GM12878 (cell line): ENCODE data around the gene TNK2. TPM values are rescaled to one million over a fixed set of nuclear protein-coding genes. Genes with fewer than 3 reads are reported as not detected.
A peak's percentile ranks its signal among the peaks of the same experiment; 100 is the strongest.

Experiments
- ATAC-seq: fragments of 200-7000 bp; cut with Tn5 transposase; 3 replicates; pipeline ENCODE4 v1.9.1; 2020; ENCODE audit warnings: mild to moderate bottlenecking, moderate library complexity
- BruUV-seq: library from RNA; stranded (reverse); fragments of 400-500 nt; replicated peaks from 2 replicates; lab custom pipeline; 2021; lab: Mats Ljungman, UMichigan
- CTCF ChIA-PET: fragments of 300-600 bp; sonication (Branson Sonifier 250); formaldehyde crosslinking; extraction: SDS; loops from one replicate; lab custom pipeline; 2021; ENCODE audit warnings: inconsistent platforms; lab: Yijun Ruan, JAX
- POLR2A ChIA-PET: fragments of 350-600 bp; formaldehyde crosslinking; extraction: SDS; loops from one replicate; lab custom pipeline; 2021; ENCODE audit warnings: inconsistent platforms; lab: Charles Lee
- RAD21 ChIA-PET: fragments of 300-600 bp; sonication (Branson Sonifier 250); formaldehyde crosslinking; loops from one replicate; lab custom pipeline; 2023; ENCODE audit warnings: antibody characterized with exemption; ENCODE audit not compliant: unreplicated experiment; lab: Charles Lee
- SMC1A ChIA-PET: fragments of 300-600 bp; sonication (Branson Sonifier 250); formaldehyde crosslinking; loops from one replicate; lab custom pipeline; 2023; ENCODE audit not compliant: unreplicated experiment, uncharacterized antibody; lab: Charles Lee
- DNase-seq: peaks from one replicate; pipeline ENCODE4 v3.0.0-alpha.2; 2011; ENCODE audit warnings: low read depth, low spot score
- FAIRE-seq: peaks from 3 replicates; lab custom pipeline; 2011; peaks lifted over from hg19 to GRCh38; lab: Jason Lieb, UNC
- H2AFZ ChIP-seq: 2 replicates; pipeline ENCODE4 v1.6.0; 2011; ENCODE audit warnings: low read depth, low read length, control low read depth; ENCODE audit not compliant: control insufficient read depth
- H3K27ac ChIP-seq: 2 replicates; pipeline ENCODE4 v1.5.1; 2011; ENCODE audit warnings: control low read depth; ENCODE audit not compliant: control insufficient read depth, insufficient read depth
- H3K27me3 ChIP-seq, 2 experiments: replicated peaks in 1 of 2; 2 replicates each; pipeline versions ENCODE4 v1.6.0 to v1.6.1; 2011; ENCODE audit warnings: low read length in 1 of 2; ENCODE audit not compliant: control insufficient read depth in 2 of 2, insufficient read depth in 2 of 2
- H3K36me3 ChIP-seq, 2 experiments: 2 replicates each; pipeline ENCODE4 v1.5.1; 2011; ENCODE audit warnings: low read length in 1 of 2; ENCODE audit not compliant: control insufficient read depth in 2 of 2, insufficient read depth in 2 of 2
- H3K4me1 ChIP-seq: 2 replicates; pipeline ENCODE4 v1.6.1; 2011; ENCODE audit warnings: mild to moderate bottlenecking, low read length, moderate library complexity, mixed read lengths; ENCODE audit not compliant: control insufficient read depth, insufficient read depth
- H3K4me2 ChIP-seq: 2 replicates; pipeline ENCODE4 v1.6.0; 2011; ENCODE audit warnings: control low read depth; ENCODE audit not compliant: control insufficient read depth, insufficient read depth
- H3K4me3 ChIP-seq: fragments of 200-600 bp; sonication (generic); 2 replicates; pipeline ENCODE4 v1.5.1; 2016
- H3K79me2 ChIP-seq: 2 replicates; pipeline ENCODE4 v1.6.0; 2011; ENCODE audit warnings: low read length; ENCODE audit not compliant: control insufficient read depth, insufficient read depth
- H3K9ac ChIP-seq: 2 replicates; pipeline ENCODE4 v1.8.0; 2011; ENCODE audit warnings: low read length, control low read depth, mixed read lengths; ENCODE audit not compliant: control insufficient read depth, insufficient read depth
- H3K9me3 ChIP-seq: replicated peaks from 3 replicates; pipeline ENCODE4 v1.5.1; 2011; ENCODE audit warnings: mild to moderate bottlenecking, low read length; ENCODE audit not compliant: control insufficient read depth, insufficient read depth
- H4K20me1 ChIP-seq: 2 replicates; pipeline ENCODE4 v1.6.0; 2011; ENCODE audit not compliant: control insufficient read depth, insufficient read depth
- EED ChIP-seq: sonication (generic); IDR thresholded peaks from 2 replicates; pipeline ENCODE4 v1.6.1; 2016; ENCODE audit warnings: antibody characterized with exemption, low read depth
- EGR1 ChIP-seq, 2 experiments: IDR thresholded peaks; 1 replicate in 1 of 2; 2 replicates in 1 of 2; pipeline ENCODE4 v1.6.1; 2011 to 2012; ENCODE audit warnings: low read depth in 2 of 2, low read length in 2 of 2, borderline replicate concordance in 1 of 2, mild to moderate bottlenecking in 1 of 2, moderate library complexity in 1 of 2
- HDGF ChIP-seq: fragments of 450-650 bp; IDR thresholded peaks from 2 replicates; pipeline ENCODE4 v1.6.1; 2016; ENCODE audit warnings: antibody characterized with exemption
- NR2F1 ChIP-seq: fragments of 450-650 bp; conservative IDR thresholded peaks from 2 replicates; pipeline ENCODE4 v1.6.1; 2017; ENCODE audit warnings: mild to moderate bottlenecking
- SUZ12 ChIP-seq: fragments of 200-600 bp; sonication (generic); IDR thresholded peaks from one replicate; pipeline ENCODE4 v1.6.1; 2018; ENCODE audit warnings: antibody characterized with exemption, mild to moderate bottlenecking; ENCODE audit not compliant: unreplicated experiment
- WGBS: methylation state at CpG from one replicate; pipeline ENCODE4 v1.1.6; 2016; ENCODE audit warnings: low lambda C conversion rate; ENCODE audit not compliant: insufficient replicate concordance, insufficient coverage; ENCODE audit errors: missing lambda C conversion rate; 5-methylcytosine and 5-hydroxymethylcytosine counted together
- in situ Hi-C: fragments of 300-500 bp; cut with MboI; formaldehyde crosslinking; loops from 9 replicates; pipeline ENCODE4 v1.14.3; 2018; ENCODE audit warnings: mixed read lengths
- intact Hi-C: fragments of 100-400 bp; cut with micrococcal nuclease; formaldehyde crosslinking; loops from one replicate; pipeline ENCODE4 v1.14.2; 2022; ENCODE audit not compliant: unreplicated experiment
- polyA plus RNA-seq, 11 experiments: library from polyadenylated mRNA; depleted of rRNA in 4 of 11; unstranded in 6 of 11; stranded (reverse) in 5 of 11; fragments of >200 nt; fragmentation: Nextera tagmentation in 4 of 11; fragmentation: Illumina TruSeq in 1 of 11; extraction: Ambion mirVana in 4 of 11; extraction: Trizol in 1 of 11; gene quantifications; 1 replicate in 1 of 11; 2 replicates in 10 of 11; pipeline versions ENCODE4 v1.2.1 to v1.2.3, GENCODE V29; 2011 to 2016; ENCODE audit warnings: inconsistent platforms in 2 of 11, missing spikeins in 2 of 11, low read depth in 1 of 11
- total RNA-seq, 4 experiments: library from RNA; depleted of rRNA in 3 of 4; stranded (reverse); fragments of >200 nt in 3 of 4; fragmentation: Illumina TruSeq in 1 of 4; extraction: Trizol in 1 of 4; gene quantifications; 2 replicates each; pipeline versions ENCODE4 v1.2.1 to v1.2.3, GENCODE V29; 2013 to 2021
- TF ChIP-seq, protein P1 (sequence below): fragments of 450-650 bp; IDR thresholded peaks from 2 replicates; pipeline ENCODE4 v1.6.1; 2016; ENCODE audit warnings: mild to moderate bottlenecking
- TF ChIP-seq, protein P2 (sequence below): IDR thresholded peaks from 2 replicates; pipeline ENCODE4 v1.6.1; 2011; ENCODE audit warnings: mild to moderate bottlenecking, low read depth, low read length, moderate library complexity; ENCODE audit not compliant: insufficient replicate concordance
- TF ChIP-seq, protein P3 (sequence below): fragments of 450-650 bp; conservative IDR thresholded peaks from 2 replicates; pipeline ENCODE4 v1.6.1; 2017; ENCODE audit warnings: mild to moderate bottlenecking, moderate library complexity

TNK2 gene
- total and polyA plus RNA-seq, 10 of the 15 experiments (the other 5 are each of a cell fraction or from before 2014, with no cell fraction given): 0.13 to 47.8 (median 10.8) TPM

DNA sequence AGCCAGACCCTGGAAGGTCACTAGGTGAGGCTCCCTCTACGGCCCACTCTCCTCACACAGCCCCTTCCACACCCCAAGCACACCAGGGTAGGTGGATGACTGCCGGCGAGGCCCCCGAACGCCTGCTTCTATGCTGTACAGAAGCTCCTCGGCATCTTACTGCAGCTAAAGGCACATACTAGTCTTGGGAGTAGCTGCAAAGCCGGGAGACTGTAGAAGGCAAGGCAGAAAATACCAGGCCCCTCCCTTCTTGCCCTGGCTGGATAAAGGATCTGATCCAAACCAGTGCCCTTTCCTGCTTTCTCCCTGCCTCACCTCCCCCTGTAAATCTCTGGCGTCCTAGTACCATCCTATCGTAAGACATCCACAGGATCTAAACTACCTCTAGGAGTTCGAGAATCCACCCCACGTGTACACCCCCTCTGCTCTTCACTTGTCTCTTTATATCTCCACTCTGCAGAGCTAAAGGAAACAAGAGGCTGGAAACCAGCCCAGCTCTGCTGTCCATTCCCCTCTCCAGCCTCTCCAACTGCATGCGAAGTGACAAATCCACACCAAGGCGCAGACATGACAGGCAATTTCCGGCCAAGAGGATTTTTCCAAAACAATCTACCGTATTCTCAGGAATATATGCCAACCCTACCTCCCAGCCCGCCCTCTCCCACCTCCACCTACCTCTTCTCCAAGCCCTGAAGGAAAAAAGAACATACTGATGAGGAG lies 11.8 kb downstream of the TNK2 start:
- Histone ChIP-seq H3K9ac (peak overlapping the region; percentile 83), H3K4me3 (peak overlapping the region; percentile 90), H2AFZ (peak overlapping the region; percentile 75), H3K9me3 (no peaks in the 10 kb centered on the region), H3K27me3 (no peaks in the 10 kb centered on the region), H3K27ac (peak overlapping the region; percentile 79), H4K20me1 (peaks cover 4% of the 10 kb centered on the region; the same call in 1 of the 2 replicates), H3K79me2 (peaks cover 51% of the 10 kb centered on the region), H3K36me3 (no peaks in the 10 kb centered on the region), H3K4me2 (peak overlapping the region; percentile 96), H3K4me1 (peaks cover 34% of the 10 kb centered on the region)
- DNase-seq (no peak), FAIRE-seq (peak; percentile 49), ATAC-seq (peak; percentile 7)
- intact Hi-C loops (no loop called here), in situ Hi-C loops (no loop called here)
- SMC1A ChIA-PET: interaction anchor here (3.6 to 4.0 kb wide), 2 partner anchors 11 to 17 kb away, joined by 43 to 47 read pairs; partner anchors contain the start of gene TNK2
- POLR2A ChIA-PET: interaction anchor here (0.9 to 3.9 kb wide), 2 partner anchors 11 to 36 kb away, joined by 3 to 30 read pairs; partner anchors contain the start of gene TNK2
- RAD21 ChIA-PET: interaction anchor here (1.0 to 5.2 kb wide), 4 partner anchors 11 to 296 kb away, joined by 3 to 34 read pairs (median 5); partner anchors contain the start of gene TNK2
- 37% methylated on average over 16 of the region's 16 CpGs for WGBS
- CTCF ChIA-PET: interaction anchor here (0.9 to 4.9 kb wide), 5 partner anchors 10 to 37 kb away, joined by 4 to 94 read pairs (median 49); partner anchors contain the start of gene TNK2
- TF ChIP-seq HDGF (0 out of 2 replicates have a peak, but pooled peaks have one; percentile 6), SUZ12 (no peak), EED (0 out of 2 replicates have a peak, but pooled peaks have one; percentile 9)
- no TSS peak for BruUV-seq

DNA sequence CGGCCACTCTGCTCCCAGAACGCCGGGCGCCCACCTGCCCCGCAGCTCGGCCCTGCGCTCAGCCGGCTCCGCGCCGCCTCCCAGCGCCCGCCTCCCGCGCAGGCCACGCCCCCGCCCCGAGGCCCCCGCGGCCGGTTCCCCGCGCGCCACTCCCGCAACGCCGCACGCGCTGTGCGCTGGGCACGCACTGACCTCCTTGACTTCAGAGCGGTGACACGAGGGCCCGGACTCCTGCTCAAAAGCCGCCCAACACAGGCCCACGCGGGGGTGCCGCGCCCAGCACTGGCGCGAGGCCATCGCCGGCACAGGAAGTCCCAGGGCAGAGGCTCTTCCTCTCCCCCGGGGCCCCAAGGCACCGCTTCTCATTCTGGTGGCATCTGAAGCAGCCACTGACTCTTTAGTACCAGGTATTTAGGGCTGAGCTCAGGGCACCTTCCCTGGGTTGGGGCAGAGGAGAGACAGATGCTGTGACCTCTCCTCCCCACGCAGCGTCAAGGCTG lies 12.4 kb downstream of the TNK2 start:
- peak overlapping the region; percentile 79 for H3K27ac ChIP-seq
- in situ Hi-C loops: no loop called here
- H3K4me2 ChIP-seq: peak overlapping the region; percentile 96
- 1% methylated on average over 16 of the region's 47 CpGs for WGBS
- POLR2A ChIA-PET: interaction anchor here (3.9 kb wide), 1 partner anchor 12 kb away, joined by 30 read pairs; the partner anchor contains the start of gene TNK2
- peaks cover 45% of the 10 kb centered on the region for H3K79me2 ChIP-seq
- no peak for DNase-seq
- RAD21 ChIA-PET: interaction anchor here (0.9 to 5.2 kb wide), 5 partner anchors 12 to 297 kb away, joined by 3 to 34 read pairs (median 3); partner anchors contain the start of gene TNK2
- H4K20me1 ChIP-seq: peaks cover 4% of the 10 kb centered on the region; the same call in 1 of the 2 replicates
- H3K27me3 ChIP-seq: no peaks in the 10 kb centered on the region
- CTCF ChIA-PET: interaction anchor here (0.6 to 4.9 kb wide), 7 partner anchors 10 to 299 kb away, joined by 3 to 94 read pairs (median 14); partner anchors contain the start of gene TNK2
- no peaks in the 10 kb centered on the region for H3K9me3 ChIP-seq
- no peaks in the 10 kb centered on the region for H3K36me3 ChIP-seq
- peak; percentile 73 for ATAC-seq
- peak overlapping the region; percentile 90 for H3K4me3 ChIP-seq
- no TSS peak for BruUV-seq
- SMC1A ChIA-PET: interaction anchor here (3.6 to 4.0 kb wide), 2 partner anchors 11 to 17 kb away, joined by 43 to 47 read pairs; partner anchors contain the start of gene TNK2
- peak; percentile 38 for FAIRE-seq
- H2AFZ ChIP-seq: peak overlapping the region; percentile 75
- intact Hi-C loops: loop anchor here (1.0 kb wide), 1 partner anchor 19 kb away; no protein-coding TSS in a partner anchor
- peak overlapping the region; percentile 83 for H3K9ac ChIP-seq
- peaks cover 28% of the 10 kb centered on the region for H3K4me1 ChIP-seq
- TF ChIP-seq NR2F1: peak; percentile 78
- TF ChIP-seq, protein P1, sequence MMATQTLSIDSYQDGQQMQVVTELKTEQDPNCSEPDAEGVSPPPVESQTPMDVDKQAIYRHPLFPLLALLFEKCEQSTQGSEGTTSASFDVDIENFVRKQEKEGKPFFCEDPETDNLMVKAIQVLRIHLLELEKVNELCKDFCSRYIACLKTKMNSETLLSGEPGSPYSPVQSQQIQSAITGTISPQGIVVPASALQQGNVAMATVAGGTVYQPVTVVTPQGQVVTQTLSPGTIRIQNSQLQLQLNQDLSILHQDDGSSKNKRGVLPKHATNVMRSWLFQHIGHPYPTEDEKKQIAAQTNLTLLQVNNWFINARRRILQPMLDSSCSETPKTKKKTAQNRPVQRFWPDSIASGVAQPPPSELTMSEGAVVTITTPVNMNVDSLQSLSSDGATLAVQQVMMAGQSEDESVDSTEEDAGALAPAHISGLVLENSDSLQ: peak; percentile 46; the same call in 1 of the 2 replicates
- TF ChIP-seq EGR1 (IDR thresholded peaks at IDR 0.05; ENCODE audit: borderline replicate concordance in 1 of 2, low read depth in 2 of 2, low read length in 2 of 2): peak in 1 of 2 experiments; percentile 17; a peak in 1 of 3 replicates
- 0 out of 2 replicates have a peak, but pooled peaks have one; percentile 38 for TF ChIP-seq EED
- TF ChIP-seq, protein P2, sequence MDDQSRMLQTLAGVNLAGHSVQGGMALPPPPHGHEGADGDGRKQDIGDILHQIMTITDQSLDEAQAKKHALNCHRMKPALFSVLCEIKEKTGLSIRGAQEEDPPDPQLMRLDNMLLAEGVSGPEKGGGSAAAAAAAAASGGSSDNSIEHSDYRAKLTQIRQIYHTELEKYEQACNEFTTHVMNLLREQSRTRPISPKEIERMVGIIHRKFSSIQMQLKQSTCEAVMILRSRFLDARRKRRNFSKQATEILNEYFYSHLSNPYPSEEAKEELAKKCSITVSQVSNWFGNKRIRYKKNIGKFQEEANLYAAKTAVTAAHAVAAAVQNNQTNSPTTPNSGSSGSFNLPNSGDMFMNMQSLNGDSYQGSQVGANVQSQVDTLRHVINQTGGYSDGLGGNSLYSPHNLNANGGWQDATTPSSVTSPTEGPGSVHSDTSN: no peak
- TF ChIP-seq, protein P3, sequence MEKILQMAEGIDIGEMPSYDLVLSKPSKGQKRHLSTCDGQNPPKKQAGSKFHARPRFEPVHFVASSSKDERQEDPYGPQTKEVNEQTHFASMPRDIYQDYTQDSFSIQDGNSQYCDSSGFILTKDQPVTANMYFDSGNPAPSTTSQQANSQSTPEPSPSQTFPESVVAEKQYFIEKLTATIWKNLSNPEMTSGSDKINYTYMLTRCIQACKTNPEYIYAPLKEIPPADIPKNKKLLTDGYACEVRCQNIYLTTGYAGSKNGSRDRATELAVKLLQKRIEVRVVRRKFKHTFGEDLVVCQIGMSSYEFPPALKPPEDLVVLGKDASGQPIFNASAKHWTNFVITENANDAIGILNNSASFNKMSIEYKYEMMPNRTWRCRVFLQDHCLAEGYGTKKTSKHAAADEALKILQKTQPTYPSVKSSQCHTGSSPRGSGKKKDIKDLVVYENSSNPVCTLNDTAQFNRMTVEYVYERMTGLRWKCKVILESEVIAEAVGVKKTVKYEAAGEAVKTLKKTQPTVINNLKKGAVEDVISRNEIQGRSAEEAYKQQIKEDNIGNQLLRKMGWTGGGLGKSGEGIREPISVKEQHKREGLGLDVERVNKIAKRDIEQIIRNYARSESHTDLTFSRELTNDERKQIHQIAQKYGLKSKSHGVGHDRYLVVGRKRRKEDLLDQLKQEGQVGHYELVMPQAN: peak; percentile 62
